Astrocyte of the spinal cord (primary cell): ENCODE measurements around the gene SSH2.

Experiments used
- DNase-seq: peaks from one replicate; pipeline ENCODE4 v3.0.0; 2011; ENCODE audit warnings: low read depth, low spot score
- H3K4me3 ChIP-seq: 2 replicates; pipeline ENCODE4 v1.5.1; 2011; ENCODE audit warnings: low read depth, mild to moderate bottlenecking, low read length, moderate library complexity
- in situ Hi-C: cut with HindIII; loops from 2 replicates; pipeline ENCODE4 v1.10.0; 2017; ENCODE audit warnings: low sequenced_read_pairs
- TF ChIP-seq, protein P1 (sequence below): IDR thresholded peaks from 2 replicates; pipeline ENCODE4 v1.5.1; 2012; ENCODE audit warnings: low read depth, mild to moderate bottlenecking, low read length, inconsistent platforms

Gene SSH2

DNA sequence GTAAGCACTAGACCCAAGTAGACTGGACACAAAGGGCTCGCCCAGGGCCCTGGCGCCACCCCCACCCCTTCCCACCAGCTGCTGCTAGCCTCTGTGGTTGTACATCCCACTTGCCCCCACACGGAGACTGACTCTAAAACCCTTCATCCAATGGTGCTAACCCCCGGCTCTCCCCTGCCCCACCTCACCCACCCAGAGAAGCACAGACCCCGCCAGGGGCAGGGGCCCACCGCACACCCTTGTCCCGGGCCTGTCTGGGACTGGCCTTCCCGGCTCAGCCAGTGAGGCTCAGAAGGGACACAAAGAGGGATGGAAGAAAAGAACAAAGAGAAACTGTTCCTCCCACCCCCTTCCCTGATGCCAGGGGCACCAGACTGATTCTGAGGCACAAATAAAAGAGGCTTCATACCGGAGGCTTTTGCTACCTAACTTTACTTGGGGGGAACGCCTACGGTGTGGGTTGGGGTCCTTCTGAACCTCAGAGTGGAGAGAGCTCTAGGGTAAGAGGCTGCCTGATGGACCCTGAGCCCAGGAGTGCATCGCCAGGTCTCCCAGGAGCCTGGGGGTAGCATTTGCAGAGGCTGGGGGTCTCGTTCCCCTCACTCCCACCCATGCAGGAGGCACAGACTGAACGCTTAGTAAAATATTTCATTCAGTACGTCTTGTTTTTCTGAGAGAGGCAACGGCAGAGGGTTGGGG lies 315.5 kb downstream of the SSH2 start:
- TF ChIP-seq, protein P1, sequence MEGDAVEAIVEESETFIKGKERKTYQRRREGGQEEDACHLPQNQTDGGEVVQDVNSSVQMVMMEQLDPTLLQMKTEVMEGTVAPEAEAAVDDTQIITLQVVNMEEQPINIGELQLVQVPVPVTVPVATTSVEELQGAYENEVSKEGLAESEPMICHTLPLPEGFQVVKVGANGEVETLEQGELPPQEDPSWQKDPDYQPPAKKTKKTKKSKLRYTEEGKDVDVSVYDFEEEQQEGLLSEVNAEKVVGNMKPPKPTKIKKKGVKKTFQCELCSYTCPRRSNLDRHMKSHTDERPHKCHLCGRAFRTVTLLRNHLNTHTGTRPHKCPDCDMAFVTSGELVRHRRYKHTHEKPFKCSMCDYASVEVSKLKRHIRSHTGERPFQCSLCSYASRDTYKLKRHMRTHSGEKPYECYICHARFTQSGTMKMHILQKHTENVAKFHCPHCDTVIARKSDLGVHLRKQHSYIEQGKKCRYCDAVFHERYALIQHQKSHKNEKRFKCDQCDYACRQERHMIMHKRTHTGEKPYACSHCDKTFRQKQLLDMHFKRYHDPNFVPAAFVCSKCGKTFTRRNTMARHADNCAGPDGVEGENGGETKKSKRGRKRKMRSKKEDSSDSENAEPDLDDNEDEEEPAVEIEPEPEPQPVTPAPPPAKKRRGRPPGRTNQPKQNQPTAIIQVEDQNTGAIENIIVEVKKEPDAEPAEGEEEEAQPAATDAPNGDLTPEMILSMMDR: no peak
- H3K4me3 ChIP-seq: no peak overlapping the region
- in situ Hi-C loops: no loop called here
- no peak for DNase-seq

DNA sequence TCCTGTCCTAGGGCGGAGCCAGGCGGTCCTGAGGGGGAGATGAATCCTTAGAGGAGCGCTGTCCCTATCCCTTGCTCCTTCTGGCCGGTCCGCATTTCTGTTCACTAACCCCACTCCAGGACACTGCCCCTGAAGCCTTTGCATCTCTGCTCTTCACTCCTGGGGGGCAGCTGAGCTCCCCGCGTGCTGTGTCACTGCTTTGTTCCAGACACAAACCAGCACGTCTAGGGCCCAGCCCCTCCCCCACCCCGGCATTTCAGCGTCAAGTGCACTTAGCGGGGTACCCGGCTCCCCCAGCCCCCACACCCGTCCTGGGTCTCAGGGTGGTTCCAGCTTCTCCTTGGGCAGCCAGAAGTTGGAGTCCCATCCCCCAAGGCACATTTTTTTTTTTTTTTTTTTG lies 316.2 kb downstream of the SSH2 start:
- DNase-seq: no peak
- in situ Hi-C loops: no loop called here
- no peak overlapping the region for H3K4me3 ChIP-seq
- TF ChIP-seq, protein P1: no peak

DNA sequence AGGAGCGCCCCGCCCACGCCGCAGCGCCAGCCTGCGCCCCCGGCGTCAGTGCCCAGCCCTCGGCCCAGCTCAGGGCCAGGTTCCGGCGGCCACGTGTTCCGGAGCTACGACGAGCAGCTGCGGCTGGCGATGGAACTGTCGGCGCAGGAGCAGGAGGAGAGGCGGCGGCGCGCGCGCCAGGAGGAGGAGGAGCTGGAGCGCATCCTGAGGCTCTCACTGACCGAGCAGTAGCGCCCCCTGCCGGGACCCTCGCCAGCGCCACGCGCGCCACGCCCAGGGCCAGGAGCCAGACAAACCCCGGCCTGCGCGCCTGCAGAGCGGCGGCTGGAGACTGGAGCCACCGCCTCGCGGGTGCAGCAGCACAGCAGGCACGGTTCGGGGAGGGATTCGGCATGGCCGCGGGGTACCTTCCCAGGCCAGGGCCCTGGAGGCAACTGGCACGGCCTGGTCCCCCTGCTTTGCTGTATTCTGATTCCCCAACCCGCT lies 316.6 kb downstream of the SSH2 start:
- in situ Hi-C loops: no loop called here
- peak; percentile 86 for DNase-seq
- TF ChIP-seq, protein P1: peak; percentile 70
- H3K4me3 ChIP-seq: no peak overlapping the region

DNA sequence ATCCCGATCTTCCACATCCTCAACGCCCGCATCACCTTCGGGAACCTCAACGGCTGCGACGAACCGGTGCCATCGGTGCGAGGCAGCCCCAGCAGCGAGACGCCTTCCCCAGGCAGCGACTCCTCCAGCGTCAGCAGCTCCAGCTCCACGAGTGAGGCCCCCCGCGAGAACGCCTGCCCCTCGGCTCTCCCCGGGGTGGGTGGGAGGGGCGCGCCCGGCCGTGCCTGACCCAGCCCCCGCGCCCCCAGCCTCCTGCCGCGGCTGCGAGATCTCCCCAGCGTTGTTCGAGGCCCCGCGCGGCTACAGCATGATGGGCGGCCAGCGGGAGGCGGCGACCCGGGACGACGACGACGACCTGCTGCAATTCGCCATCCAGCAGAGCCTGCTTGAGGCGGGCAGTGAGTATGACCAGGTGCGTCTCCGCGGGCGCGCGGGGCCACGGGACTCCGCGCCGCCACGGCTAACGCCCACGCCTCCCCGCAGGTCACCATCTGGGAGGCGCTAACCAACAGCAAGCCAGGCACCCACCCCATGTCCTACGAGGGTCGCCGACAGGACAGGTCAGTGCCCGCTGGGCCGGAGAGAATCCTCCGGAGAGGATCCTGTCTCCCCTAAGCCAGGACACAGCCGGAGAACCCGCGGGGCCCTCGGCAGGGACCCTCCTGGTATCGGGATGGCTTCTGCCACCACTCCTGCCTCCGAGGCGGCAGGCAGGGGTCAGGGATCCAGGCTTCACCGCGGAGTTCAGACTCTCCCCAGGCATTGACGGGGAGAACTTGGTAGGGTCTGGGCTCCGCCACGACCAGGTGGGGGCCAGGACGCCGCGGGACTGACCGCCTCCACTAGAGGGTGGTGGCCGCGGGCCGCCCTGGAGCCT lies 317.4 kb downstream of the SSH2 start:
- in situ Hi-C loops: no loop called here
- H3K4me3 ChIP-seq: no peak overlapping the region
- DNase-seq: no peak
- TF ChIP-seq, protein P1: no peak

DNA sequence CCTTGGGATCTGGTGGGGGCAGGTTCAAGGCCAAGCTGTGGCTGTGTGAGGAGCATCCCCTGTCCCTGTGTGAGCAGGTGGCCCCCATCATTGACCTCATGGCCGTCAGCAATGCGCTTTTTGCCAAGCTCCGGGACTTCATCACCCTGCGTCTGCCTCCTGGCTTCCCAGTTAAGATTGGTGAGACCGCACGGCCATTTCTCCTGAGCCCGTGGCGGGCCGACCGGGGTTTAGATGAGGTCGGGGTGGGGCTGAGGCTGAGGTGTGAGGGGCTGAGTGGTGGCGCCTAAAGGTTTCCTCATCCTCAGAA lies 318.0 kb downstream of the SSH2 start:
- H3K4me3 ChIP-seq: no peak overlapping the region
- TF ChIP-seq, protein P1: no peak
- in situ Hi-C loops: no loop called here
- DNase-seq: no peak

DNA sequence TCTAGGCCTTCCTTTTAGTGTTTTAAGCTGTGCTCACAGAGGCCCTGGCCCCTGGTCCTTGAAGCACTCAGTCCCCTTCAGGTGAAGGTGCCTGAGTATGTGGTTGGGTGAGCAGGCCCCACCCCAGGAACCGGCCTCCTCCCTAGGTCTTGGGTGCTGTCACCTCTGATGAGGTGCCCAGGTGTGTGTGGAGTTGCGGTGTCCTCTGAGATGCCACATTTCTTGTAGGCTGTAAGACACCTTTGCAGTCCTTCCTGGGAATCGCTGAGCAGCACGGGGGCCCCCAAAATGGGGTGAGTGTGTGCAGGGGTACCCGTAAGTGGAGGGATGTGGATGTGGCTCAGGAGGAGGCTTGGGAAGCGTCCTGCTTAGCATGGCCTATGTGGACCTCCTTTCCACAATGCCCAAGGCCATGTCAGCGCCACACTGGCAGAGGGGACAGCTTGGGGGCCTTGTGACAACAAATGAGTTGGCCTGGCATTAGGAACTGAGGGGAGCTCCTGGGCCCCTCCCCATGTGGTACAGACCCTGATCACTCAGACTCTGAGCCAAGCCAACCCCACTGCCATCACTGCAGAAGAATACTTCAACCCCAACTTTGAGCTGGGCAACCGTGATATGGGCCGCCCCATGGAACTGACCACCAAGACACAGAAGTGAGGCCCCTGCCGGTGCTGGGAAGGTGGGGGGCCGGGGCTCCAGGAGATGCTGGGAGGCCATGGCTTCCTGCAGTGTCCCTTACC lies 318.5 kb downstream of the SSH2 start:
- no peak overlapping the region for H3K4me3 ChIP-seq
- DNase-seq: no peak
- TF ChIP-seq, protein P1: no peak
- in situ Hi-C loops: no loop called here
